Stimulated activated CD4-positive, alpha-beta T cell treated with anti-CD3 and anti-CD28 coated beads, TNF-alpha, amount 100 ng/mL, for 48 hours (primary cell): Measurements from ENCODE around the gene ZNF280B.
"Not testable (repeated sequence)": the region's sequence is repeated elsewhere in the genome, so short reads cannot be mapped to it uniquely, and the experiment has no call there.

Experiments
- DNase-seq, 3 donors: peaks; one replicate each; pipeline ENCODE4 v3.0.0-alpha.2; 2020; ENCODE audit warnings: low read depth in 3 of 3

The ZNF280B gene

DNA sequence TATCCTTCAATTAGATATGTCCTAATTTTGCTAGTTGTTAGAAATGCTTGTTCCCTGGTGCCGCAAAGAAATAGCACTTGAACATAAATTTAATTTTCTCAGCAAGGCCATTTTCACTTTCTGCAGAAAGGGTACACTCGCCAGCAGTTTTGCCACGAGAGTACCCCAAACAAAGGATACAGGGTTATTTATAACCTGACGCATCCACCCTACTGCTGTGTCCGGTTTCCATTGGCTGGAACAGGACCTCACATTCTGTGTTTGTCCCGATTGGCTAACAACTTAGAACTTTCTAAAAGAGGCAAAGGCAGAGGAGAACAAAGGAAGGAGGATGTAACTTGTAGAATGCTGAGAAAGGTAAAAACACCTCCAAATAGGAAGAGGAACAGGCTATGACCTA, 1.4 kb upstream of the ZNF280B start:
- DNase-seq, result not testable (repeated sequence)

DNA sequence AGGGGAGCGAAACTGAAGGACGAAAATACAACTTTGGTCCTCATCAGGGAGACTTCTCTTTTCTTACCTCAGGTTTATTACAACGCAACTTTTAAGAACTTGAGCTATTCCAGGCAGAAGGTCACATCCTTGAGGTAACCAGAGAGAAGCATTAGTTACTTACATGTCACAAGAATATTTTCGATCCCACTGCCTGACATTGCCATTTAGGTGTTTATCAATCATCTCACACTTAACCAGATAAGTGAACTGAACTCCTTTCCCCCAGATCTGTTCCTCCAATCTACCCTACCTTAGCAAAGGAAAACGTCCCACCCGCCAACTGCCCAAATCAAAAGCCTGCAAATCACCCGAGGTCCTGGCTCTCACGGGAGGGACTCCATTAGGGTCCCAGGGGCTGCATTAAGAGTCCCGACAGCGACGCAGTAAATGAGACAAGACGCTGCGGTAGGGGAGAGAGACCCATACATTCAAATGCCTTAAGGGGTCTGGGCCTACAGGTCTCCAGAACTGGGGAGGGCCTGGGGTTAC, 734 bp downstream of the ZNF280B start:
- DNase-seq, result no peak

GRCh38 chr22:22506736-22507135, 1.8 kb downstream of the ZNF280B start:
- no peak for DNase-seq

GRCh38 chr22:22498267-22498666, 10.3 kb downstream of the ZNF280B start:
- DNase-seq, result no peak

DNA sequence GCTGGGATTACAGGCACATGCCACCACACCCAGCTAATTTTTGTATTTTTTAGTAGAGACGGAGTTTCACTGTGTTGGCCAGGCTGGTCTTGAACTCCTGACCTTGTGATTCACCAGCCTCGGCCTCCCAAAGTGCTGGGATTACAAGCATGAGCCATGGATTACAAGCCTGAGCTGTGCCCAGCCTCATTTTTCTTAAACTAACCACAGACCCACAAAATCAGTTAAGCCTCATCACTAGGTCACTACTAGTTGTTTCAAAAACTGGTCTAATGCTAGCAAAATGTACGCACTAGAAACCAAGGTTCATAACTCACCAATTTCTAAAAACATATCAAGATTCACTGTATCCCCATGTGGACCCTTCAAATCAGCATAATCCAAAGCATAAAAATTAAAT, 17.0 kb downstream of the ZNF280B start:
- not testable (repeated sequence) for DNase-seq

GRCh38 chr22:22488736-22489135, 19.8 kb downstream of the ZNF280B start:
- DNase-seq, result no peak

DNA sequence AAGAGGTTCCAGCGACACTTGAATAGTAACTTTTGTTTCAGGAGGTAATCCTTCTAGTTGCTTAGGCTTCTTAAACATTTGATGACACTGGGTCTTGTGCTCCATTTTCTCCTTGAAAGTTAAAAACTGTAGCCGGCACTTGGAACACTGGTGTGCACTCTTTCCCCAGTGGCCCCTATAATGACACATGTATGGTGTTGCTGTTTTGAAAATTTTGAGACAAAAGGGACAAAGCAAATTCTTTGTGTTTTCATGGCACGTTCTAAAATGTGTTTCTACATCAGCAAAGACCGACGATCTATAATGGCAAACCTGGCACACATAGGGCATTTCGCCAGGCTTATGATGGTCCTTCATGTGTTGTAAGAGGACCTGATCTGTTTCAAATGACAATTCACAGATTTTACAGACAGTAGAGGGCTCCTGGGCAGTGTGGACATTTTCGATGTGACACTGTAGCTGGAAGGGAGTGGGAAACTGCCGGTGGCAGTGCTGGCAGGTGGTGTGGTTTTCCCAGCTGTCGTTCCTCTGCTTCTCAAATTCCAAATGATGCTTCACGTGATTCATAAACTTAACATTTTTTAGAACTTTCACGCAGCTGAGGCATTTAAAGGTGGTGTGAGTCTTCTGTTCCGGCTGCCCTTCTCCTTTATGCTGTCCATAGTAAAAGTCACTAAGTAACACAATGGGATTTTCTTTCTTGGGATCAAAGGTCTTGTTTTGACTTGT, 20.5 kb downstream of the ZNF280B start:
- DNase-seq, result no peak

GRCh38 chr22:22487059-22487458, 21.5 kb downstream of the ZNF280B start:
- DNase-seq, result no peak

DNA sequence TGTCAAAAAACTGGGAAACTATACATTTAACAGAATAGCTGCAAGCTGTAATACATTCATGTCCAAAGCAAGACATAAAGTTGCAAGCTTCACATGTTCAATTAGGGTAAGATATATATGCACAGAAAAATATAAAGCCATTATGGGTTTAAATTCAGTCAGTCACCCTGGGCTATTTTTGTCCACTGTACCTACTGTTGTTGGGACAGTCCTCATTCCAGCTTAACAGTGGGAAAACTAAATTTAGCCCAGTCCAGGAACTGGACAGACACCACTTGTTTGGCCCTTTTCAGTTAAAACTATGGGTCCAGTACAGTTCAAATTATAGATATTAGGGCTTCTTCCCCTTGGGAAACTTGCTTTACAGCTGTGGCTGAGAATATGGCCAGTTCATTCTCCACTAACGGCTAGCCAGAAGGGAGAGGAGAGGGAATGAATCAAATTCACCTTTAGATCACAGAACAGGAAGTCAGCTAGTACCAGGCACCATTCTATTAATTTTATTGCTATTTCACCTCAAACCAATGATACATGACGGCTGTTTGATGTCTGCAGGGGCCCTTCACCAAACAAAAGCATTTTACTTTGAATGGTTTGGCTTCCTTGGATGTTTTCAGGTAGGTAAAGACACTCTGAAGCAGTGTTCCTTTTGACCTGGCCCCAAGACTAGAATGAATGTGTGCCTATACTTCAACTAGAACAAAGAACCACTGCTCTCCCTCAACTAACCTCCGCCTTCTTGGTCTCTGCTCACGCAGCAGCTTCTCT, 22.2 kb downstream of the ZNF280B start:
- no peak for DNase-seq

GRCh38 chr22:22485524-22485923, 23.0 kb downstream of the ZNF280B start:
- no peak for DNase-seq

DNA sequence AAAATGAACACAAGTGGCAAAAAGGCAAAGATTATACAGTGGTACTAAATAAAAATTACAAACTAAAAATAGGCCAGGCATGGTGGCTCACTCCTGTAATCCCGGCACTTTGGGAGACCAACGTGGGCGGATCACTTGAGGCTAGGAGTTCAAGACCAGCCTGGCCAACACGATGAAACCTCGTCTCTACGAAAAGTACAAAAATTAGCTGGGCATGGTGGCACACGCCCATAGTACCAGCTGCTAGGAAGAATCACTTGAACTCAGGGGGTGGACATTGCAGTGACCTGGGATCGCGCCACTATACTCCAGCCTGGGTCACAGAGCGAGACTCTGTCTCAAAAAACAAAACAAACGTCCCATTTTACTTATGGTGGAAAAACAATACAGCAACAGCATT, 24.5 kb downstream of the ZNF280B start:
- no peak for DNase-seq

GRCh38 chr22:22480940-22481339, 27.6 kb downstream of the ZNF280B start:
- no peak for DNase-seq

DNA sequence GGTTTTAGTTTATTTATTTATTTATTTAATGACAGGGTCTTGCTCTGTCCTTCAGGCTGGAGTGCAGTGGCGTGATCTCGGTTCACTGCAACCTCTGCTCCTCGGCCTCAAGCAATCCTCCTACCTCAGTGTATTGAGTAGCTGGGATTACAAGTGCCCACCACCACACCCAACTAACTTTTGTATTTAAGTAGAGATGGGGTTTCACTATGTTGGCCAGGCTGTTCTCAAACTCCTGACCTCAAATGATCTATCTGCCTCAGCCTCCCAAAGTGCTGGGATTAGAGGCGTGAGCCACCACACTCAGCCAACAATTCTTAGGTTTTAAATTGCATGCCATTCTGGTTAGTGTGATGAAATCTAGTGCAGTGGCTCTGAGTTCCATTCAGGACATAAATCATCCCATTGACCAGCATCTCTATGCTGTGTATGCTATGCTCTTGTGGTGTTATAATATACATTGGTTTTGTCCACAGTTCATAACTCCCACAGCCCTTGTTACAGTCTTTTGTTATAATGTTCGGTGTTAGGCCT, 28.5 kb downstream of the ZNF280B start:
- no peak for DNase-seq

DNA sequence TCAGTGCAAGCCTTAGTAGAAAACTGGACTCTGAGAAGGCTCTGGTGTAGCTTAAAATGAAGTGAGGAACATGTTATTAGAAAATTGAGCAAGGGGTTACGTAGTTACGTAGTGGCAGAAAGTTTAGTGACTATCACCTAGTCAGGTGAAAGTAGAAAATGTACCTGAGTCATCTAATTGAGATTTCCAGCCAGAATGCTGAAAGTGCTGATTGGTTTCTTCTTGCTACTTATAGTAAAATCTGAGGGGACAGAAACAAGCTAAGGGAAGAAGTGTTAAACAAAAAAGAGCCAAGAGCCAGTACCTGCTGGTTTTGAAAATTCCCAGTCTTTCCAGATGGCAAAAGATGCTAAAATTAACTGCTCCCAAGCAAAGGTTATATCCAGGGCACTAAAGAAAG, 29.4 kb downstream of the ZNF280B start:
- no peak for DNase-seq

DNA sequence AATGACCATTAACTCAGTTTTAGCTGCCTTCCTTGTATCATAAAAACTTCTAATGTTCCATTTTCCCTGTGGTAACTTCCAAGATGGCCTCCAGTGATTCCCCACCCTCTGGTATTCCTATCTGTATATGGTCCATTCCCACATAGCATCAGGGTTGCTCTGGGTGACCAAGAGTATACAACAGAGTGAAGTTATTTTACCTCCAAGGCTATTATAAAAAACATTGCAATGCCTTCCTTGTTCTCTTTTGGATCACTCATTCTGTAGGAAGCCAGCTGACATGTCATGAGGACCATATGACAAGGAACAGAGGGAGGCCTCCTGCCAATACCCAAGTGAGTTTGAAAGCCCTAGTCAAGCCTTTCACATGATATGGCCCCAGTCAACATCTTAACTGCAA, 30.1 kb downstream of the ZNF280B start:
- no peak for DNase-seq

- no peak for DNase-seq
Measured at GRCh38 chr22:22474733-22475132, 33.8 kb downstream of the ZNF280B start.

GRCh38 chr22:22471104-22471503, 37.4 kb downstream of the ZNF280B start:
- not testable (repeated sequence) for DNase-seq

DNA sequence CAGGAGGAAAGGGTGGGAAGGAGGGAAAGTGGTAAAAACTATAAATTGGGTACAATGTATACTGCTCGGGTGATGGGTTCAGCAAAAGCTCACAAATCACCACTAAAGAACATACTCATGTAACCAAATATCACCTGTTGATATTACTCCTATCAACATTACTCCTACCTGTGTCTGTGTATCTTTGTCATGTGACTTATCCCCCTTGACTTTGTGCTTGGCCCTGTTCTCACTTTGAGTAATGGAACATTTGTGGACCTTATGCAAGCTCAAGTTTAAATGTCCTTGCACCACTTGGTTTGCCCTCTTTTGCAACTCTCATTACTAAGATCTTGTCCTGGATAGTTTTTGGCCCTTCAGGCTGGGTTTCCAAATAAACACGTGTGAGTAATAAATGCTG, 39.0 kb downstream of the ZNF280B start:
- no peak for DNase-seq

DNA sequence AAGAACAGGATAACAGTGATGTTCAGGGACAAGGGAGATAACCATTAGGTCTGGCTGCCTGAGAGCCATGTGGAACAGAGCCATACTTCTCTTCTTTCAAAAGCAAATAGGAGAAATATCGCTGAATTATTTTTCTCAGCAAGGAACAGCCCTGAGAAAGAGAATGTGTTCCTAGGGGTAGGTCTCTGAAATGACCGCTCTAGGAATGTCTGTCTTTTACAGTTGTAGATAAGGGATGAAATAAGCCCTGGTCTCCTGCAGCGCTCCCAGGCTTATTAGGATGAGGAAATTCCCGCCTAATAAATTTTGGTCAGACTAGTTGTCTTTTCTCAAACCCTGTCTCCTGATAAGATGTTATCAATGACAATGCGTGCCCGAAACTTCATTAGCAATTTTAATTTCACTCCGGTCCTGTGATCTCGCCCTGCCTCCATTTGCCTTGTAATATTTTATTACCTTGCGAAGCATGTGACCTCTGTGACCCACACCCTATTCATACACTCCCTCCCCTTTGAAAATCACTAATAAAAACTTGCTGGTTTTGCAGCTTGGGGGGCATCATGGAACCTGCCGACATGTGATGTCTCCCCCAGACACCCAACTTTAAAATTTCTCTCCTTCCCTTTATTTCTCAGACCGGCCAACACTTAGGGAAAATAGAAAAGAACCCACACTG, 39.6 kb downstream of the ZNF280B start:
- not testable (repeated sequence) for DNase-seq

- no peak for DNase-seq
Measured at GRCh38 chr22:22467112-22467511, 41.4 kb downstream of the ZNF280B start.

DNA sequence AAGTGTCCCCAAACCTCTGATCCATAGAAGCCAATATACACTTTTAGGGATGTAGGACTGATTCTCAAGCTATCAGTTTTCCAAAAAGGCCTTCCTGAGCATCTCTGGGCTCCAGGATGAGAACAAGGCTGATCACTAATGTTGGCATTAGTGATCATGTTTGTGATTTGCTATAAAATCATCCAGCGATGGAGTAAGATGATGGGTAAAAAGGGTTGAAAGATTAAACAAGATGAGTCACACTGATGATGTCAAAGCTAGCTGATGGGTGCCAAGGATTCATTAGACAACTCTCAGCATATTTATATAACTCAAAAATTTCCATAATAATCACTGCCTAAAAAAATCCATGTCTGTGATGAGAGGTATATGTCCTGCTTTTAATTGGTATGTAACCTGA, 42.8 kb downstream of the ZNF280B start:
- DNase-seq, result no peak

DNA sequence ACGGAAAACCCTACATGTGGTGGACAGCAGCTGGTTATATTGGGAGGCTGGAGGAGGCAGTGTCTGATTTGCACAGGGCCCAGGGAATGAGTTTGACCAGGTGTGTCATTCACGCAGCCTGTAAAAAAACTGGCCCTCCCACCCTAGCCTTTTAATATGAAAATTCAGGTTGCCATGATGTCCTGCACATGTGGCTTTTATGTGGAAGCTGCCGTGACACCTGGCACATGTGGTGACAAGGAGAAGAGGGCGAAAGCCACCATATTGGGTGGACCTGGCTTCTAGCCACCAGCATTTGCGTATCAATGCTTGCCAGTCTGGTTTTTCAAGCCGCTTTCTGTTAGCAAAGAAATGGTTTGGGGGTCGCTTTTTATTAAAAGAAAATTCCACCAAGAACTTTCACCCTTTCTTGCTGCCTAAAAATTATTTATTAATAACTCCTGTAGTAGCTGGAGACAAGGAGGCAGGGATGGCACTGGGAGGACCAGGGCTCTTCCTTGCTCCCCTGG, 43.4 kb downstream of the ZNF280B start:
- DNase-seq, result no peak
